CD1c-positive myeloid dendritic cell (primary cell): Measurements from ENCODE around the gene PRR13.
A peak's percentile ranks its signal among the peaks of the same experiment; 100 is the strongest.
"Not testable (repeated sequence)": the region's sequence is repeated elsewhere in the genome, so short reads cannot be mapped to it uniquely, and the experiment has no call there.

ENCODE experiments used
- DNase-seq: peaks from one replicate; pipeline ENCODE4 v3.0.0-alpha.2; 2016; ENCODE audit errors: extremely low spot score

The PRR13 gene

DNA sequence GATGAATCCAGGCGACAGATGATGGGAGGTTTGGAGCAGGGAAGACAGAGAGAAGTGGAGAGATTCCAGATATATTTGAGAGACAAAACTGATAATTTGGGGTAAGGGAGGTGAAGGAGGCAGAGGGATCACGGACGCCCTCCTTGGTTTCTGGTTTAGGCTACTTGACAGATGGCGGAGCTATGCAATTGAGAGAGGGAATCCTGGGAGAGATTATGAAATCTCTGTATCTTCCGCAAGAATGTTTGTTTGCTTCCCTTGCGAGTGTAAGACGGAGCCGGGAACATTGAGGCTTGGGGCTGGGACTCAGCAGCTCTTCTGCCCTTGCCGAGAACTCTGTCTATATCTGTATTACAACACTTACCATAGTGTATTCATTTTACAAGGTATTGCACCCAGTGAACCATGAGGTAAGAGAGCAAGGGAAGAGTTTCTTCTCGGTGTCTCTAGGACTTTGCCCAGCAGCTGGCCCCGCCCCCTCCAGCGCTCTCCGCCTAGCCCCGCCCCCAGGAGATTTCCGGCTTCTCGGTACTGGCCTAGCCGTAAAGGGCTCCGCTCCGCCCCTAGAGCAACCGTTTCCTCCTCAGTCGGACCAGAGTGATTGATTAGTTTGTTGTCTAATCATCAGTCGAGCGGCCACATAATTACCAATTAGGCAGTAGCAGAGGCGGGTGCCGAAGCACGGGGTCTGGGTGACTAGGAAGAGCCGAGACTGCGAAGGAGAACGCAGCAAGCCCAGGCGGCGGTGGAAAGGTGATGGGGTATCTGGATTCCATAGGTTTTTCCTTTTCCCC, at the start of gene PRR13:
TSS of gene PRR13 (plus strand) at position 695 of the 794 bp plus-strand sequence. CDS start 981 bp downstream, outside the sequence.
- peak; percentile 99 for DNase-seq

GRCh38 chr12:53399896-53400295, 41.6 kb upstream of the PRR13 start:
- DNase-seq, result no peak

DNA sequence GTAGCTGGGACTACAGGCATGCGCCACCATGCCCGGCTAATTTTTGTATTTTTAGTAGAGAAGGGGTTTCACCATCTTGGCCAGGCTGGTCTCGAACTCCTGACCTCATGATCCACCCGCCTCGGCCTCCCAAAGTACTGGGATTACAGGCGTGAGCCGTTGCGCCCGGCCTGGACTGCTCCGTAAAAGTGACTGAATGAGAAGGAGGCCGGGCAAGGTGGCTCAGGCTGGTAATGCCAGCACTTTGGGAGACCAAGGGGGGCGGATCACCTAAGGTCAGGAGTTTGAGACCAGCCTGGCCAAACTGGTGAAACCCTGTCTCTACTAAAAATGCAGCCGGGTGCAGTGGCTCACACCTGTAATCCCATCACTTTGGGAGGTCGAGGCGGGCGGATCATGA, 39.2 kb upstream of the PRR13 start:
- not testable (repeated sequence) for DNase-seq

GRCh38 chr12:53402871-53403270, 38.7 kb upstream of the PRR13 start:
- DNase-seq, result no peak

DNA sequence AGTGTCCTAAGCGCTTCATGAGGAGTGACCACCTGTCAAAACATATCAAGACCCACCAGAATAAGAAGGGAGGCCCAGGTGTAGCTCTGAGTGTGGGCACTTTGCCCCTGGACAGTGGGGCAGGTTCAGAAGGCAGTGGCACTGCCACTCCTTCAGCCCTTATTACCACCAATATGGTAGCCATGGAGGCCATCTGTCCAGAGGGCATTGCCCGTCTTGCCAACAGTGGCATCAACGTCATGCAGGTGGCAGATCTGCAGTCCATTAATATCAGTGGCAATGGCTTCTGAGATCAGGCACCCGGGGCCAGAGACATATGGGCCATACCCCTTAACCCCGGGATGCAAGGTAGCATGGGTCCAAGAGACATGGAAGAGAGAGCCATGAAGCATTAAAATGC, 30.6 kb upstream of the PRR13 start:
- DNase-seq, result no peak

DNA sequence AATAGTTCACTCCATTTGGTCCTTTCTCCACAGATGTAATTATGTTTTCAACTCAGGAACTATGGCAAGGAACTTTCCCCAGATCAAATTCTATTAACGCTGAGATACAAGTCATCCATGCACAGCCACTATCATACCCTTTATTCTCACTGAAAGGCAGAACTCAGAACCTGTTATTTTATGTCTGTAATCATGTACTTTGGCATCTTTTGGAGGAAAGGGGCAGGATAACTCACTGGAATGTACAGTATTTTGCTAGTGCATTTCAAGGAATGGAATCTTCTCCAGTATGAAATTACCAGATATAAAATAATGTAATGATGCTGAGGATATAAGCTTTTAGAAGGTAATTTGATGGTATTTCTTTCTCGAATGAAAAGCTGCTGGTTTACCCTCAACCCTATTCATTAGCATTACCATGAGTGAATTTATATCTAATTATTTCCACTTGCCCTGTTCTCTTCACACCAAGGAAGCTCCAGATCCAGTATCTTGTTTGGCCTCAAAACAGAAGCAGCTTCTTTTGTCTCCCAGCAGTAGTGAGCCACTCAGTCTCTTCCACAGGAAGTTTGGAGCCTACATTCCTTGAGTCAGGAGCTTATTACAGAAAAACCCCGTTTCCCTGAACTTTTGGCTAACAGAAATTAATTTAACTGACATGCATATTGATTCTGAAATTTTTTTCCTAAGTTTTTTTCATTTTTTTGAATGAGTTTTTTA, 27.9 kb upstream of the PRR13 start:
- no peak for DNase-seq

DNA sequence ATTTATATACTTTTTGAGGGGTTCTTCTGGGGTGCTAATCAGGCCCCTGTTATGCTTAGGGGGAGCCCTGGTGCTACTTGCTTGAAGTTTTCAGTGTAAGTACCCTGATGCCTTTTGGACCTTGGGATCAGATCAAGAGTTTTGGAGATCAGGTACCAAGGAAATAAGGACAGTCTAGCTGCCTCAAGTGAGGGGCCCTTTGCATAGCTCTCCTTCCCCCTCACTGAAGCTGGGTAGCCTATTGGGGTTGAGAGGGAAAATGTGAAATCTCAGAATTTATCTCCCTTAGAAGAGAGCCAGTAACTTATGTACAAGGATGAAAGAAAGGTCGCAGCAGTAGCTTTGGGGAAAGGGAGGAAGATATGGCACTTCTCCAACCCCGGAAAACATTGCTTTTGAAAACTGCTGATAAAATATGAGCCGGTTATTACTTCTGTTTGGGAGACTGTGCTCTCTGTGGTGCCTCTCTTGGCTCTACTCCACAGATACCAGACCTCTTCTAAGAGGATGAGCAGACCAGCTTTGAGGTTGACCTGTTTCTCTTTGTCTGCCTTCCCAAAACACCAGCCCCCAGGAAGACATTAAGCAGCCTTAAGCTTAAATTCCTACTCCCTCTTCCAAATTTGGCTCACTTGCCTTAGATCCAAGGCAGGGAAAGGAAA, 26.6 kb upstream of the PRR13 start:
- no peak for DNase-seq

- not testable (repeated sequence) for DNase-seq
Observed at GRCh38 chr12:53415752-53416389, 25.7 kb upstream of the PRR13 start.

DNA sequence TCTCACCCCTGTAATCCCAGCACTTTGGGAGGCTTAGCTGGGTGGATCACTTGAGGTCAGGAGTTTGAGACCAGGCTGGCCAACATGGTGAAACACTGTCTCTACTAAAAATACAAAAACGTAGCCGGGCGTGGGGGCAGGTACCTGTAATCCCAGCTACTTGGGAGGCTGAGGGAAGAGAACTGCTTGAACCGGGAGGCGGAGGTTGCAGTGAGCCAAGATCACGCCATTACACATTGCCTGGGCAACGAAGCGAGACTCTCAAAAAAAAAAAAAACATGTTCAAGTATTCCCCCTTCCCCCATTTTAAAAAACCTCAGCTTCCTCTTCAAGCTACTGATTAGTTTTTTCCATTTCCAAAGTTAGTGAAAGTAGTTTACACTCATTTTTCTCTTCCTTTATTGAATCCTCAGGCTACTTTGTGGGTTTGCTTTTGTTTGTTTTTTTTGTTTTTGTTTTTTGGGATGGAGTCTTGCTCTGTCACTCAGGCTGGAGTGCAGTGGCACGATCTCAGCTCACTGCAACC, 24.2 kb upstream of the PRR13 start:
- peak; percentile 85 for DNase-seq

DNA sequence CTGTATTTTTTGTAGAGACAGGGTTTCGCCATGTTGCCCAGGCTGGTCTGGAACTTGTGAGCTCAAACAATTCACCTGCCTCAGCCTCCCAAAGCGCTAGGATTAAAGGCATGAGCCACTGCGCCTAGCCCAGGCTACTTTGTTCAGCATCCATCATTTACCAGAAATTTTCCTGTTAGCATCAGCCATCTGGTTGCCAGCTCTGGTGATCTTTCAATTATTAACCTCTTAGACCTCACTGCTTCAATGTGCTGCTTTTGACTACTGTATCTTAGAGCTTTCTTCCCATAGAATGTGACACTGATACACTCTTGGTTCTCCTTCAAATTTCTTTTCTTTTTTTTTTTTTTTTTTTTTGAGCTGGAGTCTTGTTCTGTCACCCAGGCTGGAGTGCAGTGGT, 23.3 kb upstream of the PRR13 start:
- no peak for DNase-seq

DNA sequence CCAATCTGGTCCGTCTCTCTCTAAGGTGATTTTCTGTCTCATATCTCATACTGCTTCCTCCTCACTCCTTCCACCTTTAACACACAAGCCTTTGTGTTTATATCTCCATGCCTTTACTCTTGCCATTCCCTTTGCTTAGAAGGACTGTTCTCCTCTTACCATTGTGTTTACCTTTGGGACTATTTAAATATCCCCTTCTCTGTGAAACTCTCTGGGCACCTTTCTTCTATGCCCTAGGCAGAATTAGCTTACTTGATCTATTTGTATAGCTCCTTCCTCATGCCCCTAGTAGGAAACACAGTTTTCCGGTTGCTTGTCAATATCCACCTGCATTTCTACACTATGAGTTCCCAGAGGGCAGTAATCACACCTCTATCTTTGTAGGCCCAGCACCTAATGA, 21.8 kb upstream of the PRR13 start:
- no peak for DNase-seq

GRCh38 chr12:53422247-53422646, 19.3 kb upstream of the PRR13 start:
- DNase-seq, result not testable (repeated sequence)

DNA sequence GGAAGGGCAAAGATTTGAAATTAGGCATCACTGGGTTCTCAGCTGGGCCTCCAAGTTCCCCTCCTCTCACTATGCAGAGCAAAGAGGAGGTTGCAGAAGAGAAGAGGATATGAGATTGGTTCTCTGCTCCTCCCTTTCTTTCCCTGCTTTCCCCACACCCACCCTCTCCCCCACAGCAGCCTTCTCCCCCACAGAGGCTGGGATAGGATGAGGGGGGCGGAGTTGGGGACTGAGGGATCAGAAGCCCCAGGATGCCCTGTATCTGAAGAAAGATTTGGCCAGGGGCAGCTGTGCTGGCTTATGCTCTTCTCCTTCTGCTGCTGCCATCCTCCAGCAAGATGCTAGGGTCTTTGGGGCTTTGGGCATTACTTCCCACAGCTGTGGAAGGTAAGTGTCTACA, 17.9 kb upstream of the PRR13 start, which contains the start of gene AMHR2:
TSS of gene AMHR2 (plus strand) at position 259 of the 400 bp plus-strand sequence. CDS start at position 339, 80 bp downstream.
- no peak for DNase-seq

- no peak for DNase-seq
Observed at GRCh38 chr12:53424626-53425514, 16.7 kb upstream of the PRR13 start.

GRCh38 chr12:53425515-53426150, 15.9 kb upstream of the PRR13 start:
- no peak for DNase-seq

DNA sequence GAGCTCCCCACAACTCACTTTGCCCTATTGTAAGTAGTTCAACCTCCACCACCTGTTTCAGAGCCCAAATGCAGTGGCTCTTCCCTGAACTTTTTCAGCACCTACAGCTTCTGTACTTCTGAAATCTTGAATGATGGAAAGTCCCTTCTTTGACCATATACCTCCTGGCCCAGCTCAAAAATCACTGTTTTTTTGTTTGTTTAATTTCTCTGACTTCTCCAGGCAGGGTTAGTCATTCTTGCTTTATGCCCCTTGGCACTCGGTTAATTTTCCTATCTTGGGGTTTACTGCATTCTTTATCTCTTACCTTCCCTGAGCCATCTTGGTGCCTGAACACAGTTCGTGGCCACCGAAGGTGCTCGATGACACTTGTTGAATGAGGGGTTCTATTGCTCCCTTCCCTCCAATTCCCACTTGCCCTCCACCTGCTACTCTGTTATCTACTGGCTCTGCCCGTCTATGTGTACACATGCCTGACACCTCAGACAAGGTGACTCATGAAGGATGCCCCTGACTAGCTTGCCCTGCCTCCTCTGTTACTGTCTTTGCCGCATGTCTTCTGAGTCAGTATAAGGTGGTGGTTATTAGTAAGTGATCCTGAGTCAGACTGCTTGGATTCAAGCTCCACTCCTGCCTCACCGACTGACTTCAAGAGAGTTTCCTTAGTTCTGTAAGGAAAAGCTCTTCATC, 13.5 kb upstream of the PRR13 start:
- no peak for DNase-seq

- DNase-seq, result no peak
Observed at GRCh38 chr12:53428741-53429140, 12.8 kb upstream of the PRR13 start.

- no peak for DNase-seq
Observed at GRCh38 chr12:53430116-53430515, 11.4 kb upstream of the PRR13 start.

DNA sequence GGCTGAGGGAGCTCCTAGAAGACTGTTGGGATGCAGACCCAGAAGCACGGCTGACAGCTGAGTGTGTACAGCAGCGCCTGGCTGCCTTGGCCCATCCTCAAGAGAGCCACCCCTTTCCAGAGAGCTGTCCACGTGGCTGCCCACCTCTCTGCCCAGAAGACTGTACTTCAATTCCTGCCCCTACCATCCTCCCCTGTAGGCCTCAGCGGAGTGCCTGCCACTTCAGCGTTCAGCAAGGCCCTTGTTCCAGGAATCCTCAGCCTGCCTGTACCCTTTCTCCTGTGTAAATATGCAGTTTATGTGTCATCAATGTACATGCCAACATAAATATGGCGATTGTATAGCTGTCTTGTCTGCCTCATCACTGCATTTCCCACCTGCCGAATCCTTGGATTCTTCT, 10.3 kb upstream of the PRR13 start:
- no peak for DNase-seq

DNA sequence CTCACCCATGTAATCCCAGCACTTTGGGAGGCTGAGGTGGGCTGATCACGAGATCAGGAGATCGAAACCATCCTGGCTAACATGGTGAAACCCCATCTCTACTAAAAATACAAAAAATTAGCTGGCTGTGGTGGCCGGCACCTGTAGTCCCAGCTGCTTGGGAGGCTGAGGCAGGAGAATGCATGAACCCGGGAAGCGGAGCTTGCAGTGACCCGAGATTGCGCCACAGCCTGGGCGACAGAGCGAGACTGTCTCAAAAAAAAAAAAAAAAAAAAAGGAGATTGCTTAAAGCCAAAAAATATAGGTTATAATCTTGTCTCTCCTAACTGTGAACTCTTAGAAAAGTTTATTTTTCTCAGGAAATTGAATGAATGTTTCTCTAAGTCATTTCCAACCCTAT, 6.2 kb upstream of the PRR13 start:
- not testable (repeated sequence) for DNase-seq
